Panc1 (cell line): ENCODE measurements around the gene RANGAP1. TPM values are rescaled to one million over a fixed set of nuclear protein-coding genes. Genes with fewer than 3 reads are reported as not detected.
A peak's percentile ranks its signal among the peaks of the same experiment; 100 is the strongest.

ENCODE experiments used
- ATAC-seq: fragments of 200-7000 bp; cut with Tn5 transposase; 2 replicates; pipeline ENCODE4 v1.9.1; 2020; ENCODE audit warnings: mild to moderate bottlenecking, moderate library complexity
- Bru-seq: library from RNA; stranded (reverse); fragments of 400-500 nt; gene quantifications from one replicate; lab custom pipeline; 2021; lab: Mats Ljungman, UMichigan
- BruChase-seq, 2 experiments: library from RNA; stranded (reverse); fragments of 400-500 nt; gene quantifications; one replicate each; lab custom pipeline; 2021; lab: Mats Ljungman, UMichigan
- BruUV-seq: library from RNA; stranded (reverse); fragments of 400-500 nt; replicated peaks from 2 replicates; lab custom pipeline; 2021; lab: Mats Ljungman, UMichigan
- CTCF ChIA-PET: fragments of 300-600 bp; sonication (Branson Sonifier 250); formaldehyde crosslinking; loops from one replicate; lab custom pipeline; 2022; ENCODE audit warnings: antibody characterized with exemption; lab: Charles Lee
- POLR2A ChIA-PET: fragments of 300-600 bp; sonication (Branson Sonifier 250); formaldehyde crosslinking; loops from one replicate; lab custom pipeline; 2022; ENCODE audit warnings: antibody characterized with exemption; lab: Charles Lee
- DNase-seq: peaks from one replicate; pipeline ENCODE4 v3.0.0-alpha.2; 2010; ENCODE audit warnings: low read depth, low spot score
- H3K27ac ChIP-seq: 2 replicates; pipeline ENCODE4 v1.5.1; 2011; ENCODE audit warnings: mild to moderate bottlenecking, low read length, inconsistent platforms
- H3K27me3 ChIP-seq: fragments of 200-500 bp; sonication (Bioruptor generic); 2 replicates; pipeline ENCODE4 v1.6.0; 2014; ENCODE audit warnings: low read length, inconsistent platforms; ENCODE audit not compliant: control insufficient read depth, insufficient read depth
- H3K36me3 ChIP-seq: fragments of 200-500 bp; sonication (Bioruptor generic); 2 replicates; pipeline ENCODE4 v1.5.1; 2014; ENCODE audit warnings: inconsistent platforms, mild to moderate bottlenecking, low read length, moderate library complexity; ENCODE audit not compliant: control insufficient read depth, insufficient read depth
- H3K4me1 ChIP-seq: 2 replicates; pipeline ENCODE4 v1.5.1; 2011; ENCODE audit warnings: inconsistent platforms, mild to moderate bottlenecking, low read length, moderate library complexity; ENCODE audit not compliant: control insufficient read depth, insufficient read depth
- H3K4me3 ChIP-seq, 2 experiments: 2 replicates each; pipeline ENCODE4 v1.5.1; 2011 to 2012; ENCODE audit warnings: low read depth in 2 of 2, low read length in 2 of 2, mild to moderate bottlenecking in 2 of 2, inconsistent platforms in 1 of 2, moderate library complexity in 1 of 2
- H3K9me3 ChIP-seq: fragments of 200-500 bp; sonication (Bioruptor generic); 2 replicates; pipeline ENCODE4 v1.5.1; 2014; ENCODE audit warnings: low read depth, mild to moderate bottlenecking, inconsistent platforms, low read length, moderate library complexity; ENCODE audit not compliant: control insufficient read depth, insufficient read depth
- CTCF ChIP-seq: fragments of 450-650 bp; IDR thresholded peaks from 2 replicates; pipeline ENCODE4 v1.5.1; 2017; ENCODE audit warnings: mild to moderate bottlenecking
- POLR2AphosphoS5 ChIP-seq: IDR thresholded peaks from 2 replicates; pipeline ENCODE4 v1.6.1; 2012; ENCODE audit warnings: mild to moderate bottlenecking, low read depth, low read length, moderate library complexity
- REST ChIP-seq, 2 experiments: IDR thresholded peaks; 2 replicates each; pipeline ENCODE4 v1.6.1; 2011 to 2012; ENCODE audit warnings: low read depth in 2 of 2, control low read depth in 1 of 2, low read length in 1 of 2, mild to moderate bottlenecking in 1 of 2, moderate library complexity in 1 of 2; ENCODE audit not compliant: insufficient read depth in 1 of 2
- SIN3A ChIP-seq: IDR thresholded peaks from 2 replicates; pipeline ENCODE4 v1.6.1; 2012; ENCODE audit warnings: low read depth, mild to moderate bottlenecking, low read length, moderate library complexity, borderline replicate concordance; ENCODE audit not compliant: insufficient read depth
- TCF7L2 ChIP-seq: IDR thresholded peaks from 2 replicates; pipeline ENCODE4 v1.6.1; 2011; ENCODE audit warnings: mild to moderate bottlenecking, low read depth, low read length, inconsistent platforms
- in situ Hi-C: cut with HindIII; loops from 2 replicates; pipeline ENCODE4 v1.10.0; 2016; ENCODE audit warnings: low sequenced_read_pairs, low pct_unique_long_range_greater_than_20kb
- intact Hi-C: fragments of 100-400 bp; cut with micrococcal nuclease; formaldehyde crosslinking; loops from one replicate; pipeline ENCODE4 v1.10.0; 2022; ENCODE audit not compliant: unreplicated experiment
- long read RNA-seq: library from polyadenylated mRNA; unstranded; transcript quantifications from one replicate; pipeline ENCODE4 v2.0.0, GENCODE V29; 2021; ENCODE audit not compliant: unreplicated experiment
- polyA plus RNA-seq: library from polyadenylated mRNA; unstranded; fragments of >200 nt; gene quantifications from one replicate; pipeline ENCODE4 v1.2.1, GENCODE V29; 2012; ENCODE audit warnings: missing spikeins; ENCODE audit not compliant: insufficient read length
- total RNA-seq: library from RNA; stranded (reverse); gene quantifications from one replicate; pipeline ENCODE4 v1.2.1, GENCODE V29; 2021; ENCODE audit not compliant: unreplicated experiment

The RANGAP1 gene, protein sequence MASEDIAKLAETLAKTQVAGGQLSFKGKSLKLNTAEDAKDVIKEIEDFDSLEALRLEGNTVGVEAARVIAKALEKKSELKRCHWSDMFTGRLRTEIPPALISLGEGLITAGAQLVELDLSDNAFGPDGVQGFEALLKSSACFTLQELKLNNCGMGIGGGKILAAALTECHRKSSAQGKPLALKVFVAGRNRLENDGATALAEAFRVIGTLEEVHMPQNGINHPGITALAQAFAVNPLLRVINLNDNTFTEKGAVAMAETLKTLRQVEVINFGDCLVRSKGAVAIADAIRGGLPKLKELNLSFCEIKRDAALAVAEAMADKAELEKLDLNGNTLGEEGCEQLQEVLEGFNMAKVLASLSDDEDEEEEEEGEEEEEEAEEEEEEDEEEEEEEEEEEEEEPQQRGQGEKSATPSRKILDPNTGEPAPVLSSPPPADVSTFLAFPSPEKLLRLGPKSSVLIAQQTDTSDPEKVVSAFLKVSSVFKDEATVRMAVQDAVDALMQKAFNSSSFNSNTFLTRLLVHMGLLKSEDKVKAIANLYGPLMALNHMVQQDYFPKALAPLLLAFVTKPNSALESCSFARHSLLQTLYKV
- 140 TPM for total RNA-seq
- 141 TPM for polyA plus RNA-seq
- percentile 86 among the genes with signal in this experiment for Bru-seq, nascent RNA
- BruChase-seq, experiment 1, labeled RNA remaining after a 2-hour chase: percentile 85 among the genes with signal in this experiment
- BruChase-seq, experiment 2, labeled RNA remaining after a 6-hour chase: percentile 87 among the genes with signal in this experiment
- long read RNA-seq, full-length matches to known transcripts: 188 of 376 reads
- long read RNA-seq, partial matches to known transcripts: 64 of 376 reads
- long read RNA-seq, other reads (novel, unspliced or antisense): 124 of 376 reads

- H3K27ac ChIP-seq: peak within 1 kb of the TSS; percentile 95
- peak within 1 kb of the TSS; percentile 77 to 80 for H3K4me3 ChIP-seq
- H3K27me3 ChIP-seq: no peaks in the 10 kb centered on the region
- TF ChIP-seq POLR2AphosphoS5 (peak; percentile 77; the same call in 1 of the 2 replicates), REST (IDR thresholded peaks at IDR 0.05; ENCODE audit: insufficient read depth in 1 of 2, low read depth in 2 of 2, low read length in 1 of 2) (no peak), SIN3A (peak; percentile 88; the same call in 1 of the 2 replicates), CTCF (no peak), TCF7L2 (no peak)
- ChIA-PET POLR2A (no interaction called here), CTCF (no interaction called here)
- DNase-seq (peak; percentile 94), ATAC-seq (peak; percentile 90)
- BruUV-seq: no TSS peak
- in situ Hi-C loops (no loop called here), intact Hi-C loops (no loop called here)
- H3K4me1 ChIP-seq: peaks cover 45% of the 10 kb centered on the region
- H3K36me3 ChIP-seq: peaks cover 9% of the 10 kb centered on the region
- no peaks in the 10 kb centered on the region for H3K9me3 ChIP-seq
These were observed at the start of gene RANGAP1 for GRCh38 chr22:41285820-41286638. TSS of gene RANGAP1 (minus strand) at chr22:41286187. CDS start at chr22:41281044, 5,143 bp downstream.

DNA sequence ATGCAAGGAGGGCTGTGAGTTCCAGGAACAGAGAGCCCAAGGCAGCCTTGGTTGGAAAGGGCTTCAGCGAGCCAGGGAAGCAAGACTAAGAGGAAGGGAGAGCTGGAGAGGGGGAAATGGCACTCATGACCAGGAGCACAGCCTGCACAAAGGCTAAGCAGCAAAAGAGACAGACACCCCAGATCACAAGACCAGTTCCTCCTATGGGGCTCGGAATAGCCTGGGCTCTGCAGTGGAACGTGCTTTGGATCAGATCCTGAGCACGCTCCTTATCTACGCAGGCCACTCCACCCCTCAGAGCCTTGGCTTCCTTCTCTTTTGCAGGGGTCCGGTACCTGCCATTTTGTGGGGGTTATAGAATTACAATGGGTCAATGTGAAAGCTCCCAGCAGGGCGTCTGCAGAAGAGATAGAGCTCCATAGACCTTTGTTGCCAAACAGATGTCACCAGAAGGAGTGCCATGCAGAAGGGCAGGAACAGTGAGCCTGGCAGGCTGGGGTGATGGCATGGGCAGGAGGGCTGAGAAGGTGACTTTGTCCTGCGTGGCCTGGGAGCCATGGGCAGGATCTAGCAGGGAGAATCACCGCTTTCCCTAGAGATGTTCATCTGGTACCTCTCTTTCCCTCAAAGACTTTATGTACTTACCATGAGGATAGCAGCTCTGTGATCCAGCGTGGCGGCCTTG is 49.1 kb upstream of the RANGAP1 start:
- DNase-seq: no peak

More for the DNA sequence above, 49.1 kb upstream of the RANGAP1 start:
- no peak for ATAC-seq
- TF ChIP-seq CTCF: no peak
- no peak for TF ChIP-seq TCF7L2
- no peak for TF ChIP-seq POLR2AphosphoS5
- no peak for TF ChIP-seq SIN3A
- no peak for TF ChIP-seq REST (IDR thresholded peaks at IDR 0.05; ENCODE audit: insufficient read depth in 1 of 2, low read depth in 2 of 2, low read length in 1 of 2)
- Histone ChIP-seq H3K27ac (no peak overlapping the region), H3K9me3 (no peaks in the 10 kb centered on the region), H3K27me3 (no peaks in the 10 kb centered on the region), H3K4me3 (no peak overlapping the region), H3K36me3 (no peaks in the 10 kb centered on the region), H3K4me1 (no peaks in the 10 kb centered on the region)
- ChIA-PET POLR2A (no interaction called here), CTCF (interaction anchor here (0.6 kb wide), 1 partner anchor 29 kb away, joined by 11 read pairs; no protein-coding TSS in a partner anchor)
- in situ Hi-C loops: no loop called here
- no TSS peak for BruUV-seq
- intact Hi-C loops: no loop called here
